Kidney tubule cell (primary cell): ENCODE data around the gene GOLGB1.
"Not testable (repeated sequence)": the region's sequence is repeated elsewhere in the genome, so short reads cannot be mapped to it uniquely, and the experiment has no call there.

ENCODE experiments used
- DNase-seq: peaks from one replicate; pipeline ENCODE4 v3.0.0-alpha.2; 2018; ENCODE audit warnings: low spot score

GOLGB1 gene

DNA sequence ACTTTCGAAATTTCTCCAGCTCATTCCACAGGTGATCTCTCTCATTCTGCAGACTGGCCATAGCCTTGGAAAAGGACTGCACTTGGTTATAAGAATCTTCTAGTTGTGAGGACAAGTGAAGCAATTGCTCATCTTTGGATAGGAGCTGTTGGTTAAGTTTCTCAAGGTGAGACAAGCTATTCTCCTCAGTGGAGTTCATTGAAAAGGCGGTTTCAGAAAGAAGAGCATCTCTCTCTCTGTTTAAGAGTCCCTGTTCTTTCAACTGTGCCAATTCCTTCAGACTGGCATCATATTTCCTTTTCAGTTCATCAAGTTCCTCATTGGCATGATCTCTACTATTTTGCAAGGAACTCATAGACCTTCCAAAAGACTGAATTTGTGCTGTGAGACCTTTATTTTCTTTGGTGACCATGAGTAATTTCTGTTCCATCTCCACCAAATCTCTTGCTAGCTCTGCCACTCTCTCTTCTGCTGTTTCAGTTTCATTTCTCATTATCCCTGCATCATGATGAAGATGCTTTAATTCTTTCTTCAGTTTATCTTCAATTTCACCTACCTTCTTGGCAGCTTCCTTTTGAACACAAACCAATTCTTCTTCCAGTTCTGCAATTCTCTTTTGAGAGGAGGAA, 58.6 kb downstream of the GOLGB1 start:
- DNase-seq: no peak

DNA sequence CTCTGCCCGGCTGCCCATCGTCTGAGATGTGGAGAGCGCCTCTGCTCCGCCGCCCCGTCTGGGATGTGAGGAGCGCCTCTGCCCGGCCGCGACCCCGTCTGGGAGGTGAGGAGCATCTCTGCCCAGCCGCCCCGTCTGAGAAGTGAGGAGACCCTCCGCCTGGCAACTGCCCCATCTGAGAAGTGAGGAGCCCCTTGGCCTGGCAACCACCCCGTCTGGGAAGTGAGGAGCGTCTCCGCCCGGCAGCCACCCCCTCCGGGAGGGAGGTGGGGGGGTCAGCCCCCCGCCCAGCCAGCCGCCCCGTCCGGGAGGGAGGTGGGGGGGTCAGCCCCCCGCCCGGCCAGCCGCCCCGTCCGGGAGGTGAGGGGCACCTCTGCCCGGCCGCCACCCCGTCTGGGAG, 60.8 kb downstream of the GOLGB1 start:
- not testable (repeated sequence) for DNase-seq

DNA sequence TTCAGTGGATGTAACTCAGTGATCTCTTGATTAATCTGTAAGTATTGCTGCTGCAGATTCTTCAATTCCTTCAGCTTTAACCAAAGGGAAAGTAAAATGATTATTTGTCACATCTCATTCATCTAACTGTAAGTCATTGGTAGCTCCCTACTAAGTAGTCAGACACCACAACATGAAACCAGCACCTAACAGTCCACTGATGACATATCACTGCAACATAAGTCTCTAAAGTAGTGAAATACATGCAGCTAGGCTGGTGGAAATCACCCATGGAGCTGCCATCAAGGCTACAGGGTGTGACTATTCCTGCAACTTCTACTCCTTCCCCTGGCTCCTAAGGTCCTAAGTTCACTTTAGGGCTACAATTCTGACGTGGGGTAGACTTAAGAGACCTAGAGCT, 67.7 kb downstream of the GOLGB1 start:
- no peak for DNase-seq

DNA sequence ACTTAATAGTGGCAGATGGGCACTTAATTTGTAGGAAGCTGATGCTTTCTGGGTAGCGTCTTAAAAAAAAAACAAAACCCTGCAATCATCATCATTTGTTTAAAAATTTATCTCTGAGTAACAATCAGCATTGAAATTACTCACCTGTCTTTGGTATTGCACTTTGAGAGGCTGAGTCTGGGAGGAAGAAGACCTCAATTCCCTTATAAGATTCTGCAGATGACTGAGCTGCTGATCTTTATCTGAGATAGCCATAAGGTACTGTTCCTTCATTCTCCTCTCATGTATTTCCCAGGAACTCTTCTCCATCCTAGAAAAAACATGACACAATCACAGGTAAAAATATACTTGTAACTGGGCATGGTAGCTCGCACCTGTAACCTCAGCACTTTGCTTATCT, 72.4 kb downstream of the GOLGB1 start:
- DNase-seq: no peak

DNA sequence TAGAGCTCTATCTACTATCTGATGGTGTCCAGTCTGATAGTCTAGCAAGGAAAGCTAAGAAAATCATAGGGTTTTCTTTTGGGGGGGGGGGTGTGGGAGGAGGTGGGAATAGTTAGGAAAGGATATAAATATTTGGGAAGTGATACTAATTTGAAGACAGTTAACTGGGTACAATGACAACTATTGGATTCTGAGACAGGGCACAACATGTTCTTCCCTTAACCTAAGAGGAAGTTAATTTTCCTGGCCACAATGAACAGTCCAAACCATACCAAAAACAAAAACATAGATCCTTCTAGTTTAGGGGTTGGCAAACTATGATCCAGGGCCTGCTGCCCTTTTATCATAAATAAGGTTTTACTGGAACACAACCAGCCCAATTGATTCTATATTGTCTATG, 78.9 kb downstream of the GOLGB1 start:
- no peak for DNase-seq

DNA sequence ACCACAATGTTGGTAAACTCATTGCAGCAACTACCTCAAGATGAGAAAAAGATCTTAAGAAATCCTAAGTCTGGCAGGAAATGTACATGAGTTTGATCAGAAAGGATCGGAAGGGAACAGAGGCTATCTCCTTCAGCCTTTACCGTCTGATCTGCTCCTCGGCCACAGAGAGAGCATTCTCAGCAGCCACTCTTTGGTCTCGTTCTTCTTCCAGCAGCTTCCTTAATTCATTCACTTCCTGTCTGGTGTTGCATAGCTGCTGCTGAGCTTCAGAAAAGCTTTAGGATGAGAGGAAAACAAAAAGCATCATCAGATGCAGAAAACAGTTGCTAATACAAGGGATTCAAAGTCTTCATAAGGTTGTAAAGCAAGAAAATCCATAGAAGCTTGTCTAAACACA, 82.2 kb downstream of the GOLGB1 start:
- DNase-seq: no peak

DNA sequence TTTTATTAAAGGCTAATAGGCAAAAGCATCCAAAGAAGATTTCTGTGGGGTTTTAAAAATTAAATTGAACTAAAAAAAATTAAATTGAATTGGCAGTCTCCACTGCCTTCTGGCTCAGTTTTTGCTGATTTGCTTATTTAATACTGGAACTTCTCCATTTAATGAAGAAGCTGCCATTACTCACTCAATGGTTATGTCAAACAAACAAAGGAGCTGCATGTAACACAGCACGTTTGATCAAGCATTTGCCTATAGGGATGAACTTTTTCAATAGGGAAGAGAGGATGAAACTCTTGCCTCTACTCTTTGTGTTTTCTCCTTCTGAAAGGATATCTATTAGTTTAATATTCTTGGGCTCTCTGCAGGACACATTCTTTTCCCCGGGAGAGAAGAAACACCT, 84.1 kb downstream of the GOLGB1 start:
- no peak for DNase-seq

DNA sequence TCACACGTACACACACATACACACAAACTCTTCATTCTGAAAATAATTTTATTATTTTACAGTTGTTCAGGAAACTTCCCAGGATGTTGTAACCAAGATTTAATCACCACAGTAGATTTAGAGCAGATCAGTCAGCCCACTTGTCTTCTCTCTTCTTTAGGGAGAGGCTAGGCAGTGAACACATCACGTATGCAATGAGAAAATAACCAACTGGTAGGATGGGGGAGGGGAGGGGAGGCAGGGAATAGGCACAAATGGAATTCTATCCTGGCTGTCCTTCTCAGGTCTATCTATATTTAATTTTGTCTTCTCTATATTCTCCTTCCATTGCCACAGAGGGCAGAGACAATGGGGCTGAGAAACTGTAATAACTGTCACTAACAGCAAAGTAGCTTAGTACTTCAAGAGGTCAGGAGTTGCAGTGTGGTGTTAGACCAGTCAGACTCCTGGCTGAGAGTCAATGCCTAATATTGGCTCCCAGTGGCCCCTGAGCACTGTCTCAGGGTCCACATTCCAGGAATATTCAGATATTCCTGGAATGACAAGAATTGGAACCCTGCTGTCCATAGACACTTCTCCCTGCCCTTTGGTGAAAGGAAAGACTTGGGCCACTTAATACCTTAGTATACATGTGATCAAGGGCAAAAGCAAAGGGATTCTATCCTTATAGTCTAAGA, 86.2 kb downstream of the GOLGB1 start:
- no peak for DNase-seq

DNA sequence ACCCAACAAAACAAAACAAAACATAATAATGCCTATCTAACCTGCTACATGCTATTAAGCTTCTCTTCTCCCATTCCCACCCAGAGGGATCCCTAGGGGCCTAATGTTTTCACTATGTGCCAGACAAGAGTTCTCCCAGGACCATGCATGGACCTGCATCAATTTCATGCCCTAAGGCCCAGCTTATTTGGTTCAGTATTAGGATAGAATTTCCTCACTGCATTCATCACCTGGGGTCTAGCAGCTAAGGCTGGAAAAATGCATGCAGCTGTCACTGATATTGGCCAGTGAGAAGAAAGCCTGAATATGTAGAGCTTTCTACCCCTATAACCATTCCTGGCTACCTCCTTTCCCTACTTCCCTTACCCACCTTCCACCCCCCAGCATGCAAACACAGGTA, 86.8 kb downstream of the GOLGB1 start:
- DNase-seq: no peak

DNA sequence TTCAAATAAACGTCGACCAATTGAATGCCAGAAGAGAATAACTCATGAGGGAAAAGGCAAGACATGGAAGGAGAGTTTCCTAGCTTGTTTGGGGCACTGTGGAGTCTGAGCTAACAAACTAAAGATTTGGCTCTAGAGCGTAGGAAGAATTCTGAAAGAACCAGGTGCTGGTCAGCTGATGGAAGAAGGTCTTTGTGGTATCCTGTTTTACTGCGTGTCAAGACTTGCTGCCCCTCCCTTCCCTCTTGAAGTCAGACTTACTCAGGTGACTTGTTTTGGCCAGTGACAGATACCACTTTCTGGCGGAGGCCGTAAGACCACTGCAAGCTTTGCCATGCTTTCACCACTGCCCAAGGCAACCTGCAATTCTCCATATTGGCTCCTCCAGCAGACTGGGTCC, 88.2 kb downstream of the GOLGB1 start:
- no peak for DNase-seq

DNA sequence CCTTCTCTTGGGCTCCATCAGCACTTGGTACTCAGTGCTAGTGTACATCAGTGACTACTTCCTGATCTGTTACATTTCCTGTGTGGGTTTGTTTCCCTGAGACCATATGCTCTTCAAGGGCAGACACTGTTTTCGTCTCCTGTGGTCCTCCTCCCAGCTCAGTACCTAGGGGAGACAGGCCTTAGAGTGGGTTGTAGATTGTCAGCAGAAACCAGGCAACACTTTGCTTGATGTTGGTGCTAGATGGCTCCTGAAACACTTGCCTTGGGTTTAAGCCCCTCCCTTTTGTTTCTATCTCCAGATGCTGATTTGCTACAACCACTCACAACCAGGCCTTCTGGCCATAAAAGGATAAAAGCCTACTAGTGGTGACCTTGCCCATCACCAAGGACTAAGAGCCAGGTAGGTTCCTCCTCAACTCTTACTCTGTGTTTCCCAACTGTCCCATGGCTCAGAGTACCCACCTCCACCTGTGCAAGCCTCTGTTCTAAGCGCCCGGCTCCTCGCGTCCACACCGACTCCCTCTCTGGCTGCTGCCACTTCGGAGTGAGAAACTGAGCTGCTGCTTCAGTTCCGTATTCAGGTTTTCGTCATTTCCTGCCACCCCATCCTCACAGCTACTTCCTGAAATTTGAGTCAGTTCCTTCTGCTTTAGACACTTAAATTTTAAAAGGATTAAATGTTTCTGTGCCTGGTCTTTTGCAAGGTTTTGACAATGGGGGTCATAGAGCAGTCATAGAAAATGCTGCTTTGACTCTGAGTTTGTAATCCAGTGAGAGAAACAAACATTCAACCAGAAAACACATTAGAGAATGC, 89.0 kb downstream of the GOLGB1 start, which contains the start of gene HCLS1:
Gene HCLS1, minus strand, starts transcription at position 548 of the 816 bp plus-strand sequence. CDS start 2,556 bp downstream, outside the sequence.
- DNase-seq: no peak

DNA sequence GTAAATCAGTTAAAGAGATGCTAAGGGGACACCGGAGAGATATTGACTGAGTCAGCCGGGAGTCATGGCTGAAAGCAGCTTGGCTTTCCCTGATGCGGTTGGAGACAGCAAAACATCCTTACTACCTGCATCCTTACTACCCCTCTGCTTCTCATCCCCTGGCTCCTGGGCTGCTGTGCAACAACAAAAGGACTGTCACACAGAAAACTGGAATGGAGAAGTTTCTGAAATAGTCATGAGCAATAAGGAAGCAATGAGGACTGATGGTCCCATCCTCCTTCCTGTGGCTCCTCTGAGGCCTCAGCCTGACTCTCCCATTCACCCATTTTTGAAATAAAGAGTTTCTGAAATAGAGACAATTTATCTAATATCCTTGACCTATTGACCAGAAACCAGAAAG, 90.0 kb downstream of the GOLGB1 start:
- DNase-seq: no peak

DNA sequence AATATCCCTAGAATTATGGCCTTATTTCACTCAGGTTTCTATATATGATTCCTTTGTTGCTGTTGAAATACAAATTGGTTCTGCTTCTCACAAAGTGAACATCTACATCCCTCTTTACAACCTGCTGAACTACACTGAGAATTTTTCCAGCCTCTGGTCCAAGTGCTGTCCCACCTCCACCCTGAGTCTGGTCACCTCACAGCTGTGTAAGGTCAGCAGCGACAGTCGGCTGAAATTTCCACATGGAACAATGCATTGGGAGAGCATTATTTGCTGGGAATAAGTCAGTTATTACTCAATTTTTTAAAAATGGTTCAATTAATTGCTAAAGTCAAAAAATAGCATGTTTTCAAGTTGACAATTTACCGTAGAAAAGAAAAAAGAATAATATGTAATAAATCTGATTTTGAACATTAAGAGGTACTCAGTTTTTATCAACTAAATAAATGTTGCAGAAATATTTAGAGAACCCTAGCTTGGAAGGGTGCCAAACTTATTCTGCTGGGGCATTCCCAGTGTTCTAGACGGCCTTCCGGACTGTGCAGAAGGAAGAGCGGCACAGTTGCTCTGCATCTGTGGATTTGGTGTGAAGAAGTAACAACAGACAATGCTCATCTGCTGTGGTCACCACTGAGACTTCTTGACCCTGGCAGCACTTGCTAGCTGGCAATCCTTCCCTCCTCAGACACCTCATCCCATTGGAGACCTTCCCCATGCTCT, 90.7 kb downstream of the GOLGB1 start:
- no peak for DNase-seq

DNA sequence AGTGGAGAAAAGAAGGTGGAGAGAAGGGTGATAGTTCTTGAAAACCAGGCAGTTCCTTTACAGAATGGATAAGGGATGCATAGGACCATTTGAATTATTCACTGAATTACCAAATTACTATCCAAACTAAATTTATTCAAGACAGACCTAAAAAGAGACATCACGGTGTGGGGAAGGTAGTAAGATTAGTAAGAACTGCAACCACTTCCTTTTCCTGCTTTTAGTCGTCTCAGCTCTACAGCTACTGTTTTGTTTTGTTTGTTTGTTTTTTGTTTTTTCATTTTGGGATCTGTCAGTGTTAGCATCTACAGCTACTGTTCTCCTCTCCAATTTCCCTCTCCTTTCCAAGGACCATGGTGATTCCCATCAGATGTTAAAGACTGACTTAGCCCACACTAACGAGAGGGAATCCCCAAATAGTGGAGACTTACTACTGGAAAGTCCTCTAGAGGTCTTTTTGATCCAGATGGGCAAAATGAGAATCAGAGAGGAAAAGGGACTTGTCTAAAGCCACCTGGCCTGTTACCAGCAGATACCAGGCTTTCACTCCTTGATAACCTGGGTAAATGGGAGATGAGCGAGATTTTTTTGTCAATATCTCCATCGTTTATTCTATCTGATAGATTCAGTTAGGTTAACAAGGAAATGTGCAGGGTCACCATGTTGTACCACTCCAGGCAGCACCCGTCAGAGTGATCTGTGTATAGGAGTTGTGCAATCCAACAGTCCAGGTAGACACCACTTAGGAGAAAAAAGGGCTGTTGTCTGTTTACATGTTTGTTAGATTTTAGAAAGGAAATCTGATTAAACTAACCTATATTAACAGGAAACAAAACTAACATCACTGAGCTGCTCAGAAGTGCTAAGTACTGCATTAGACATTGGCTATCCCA, 94.8 kb downstream of the GOLGB1 start:
- no peak for DNase-seq

DNA sequence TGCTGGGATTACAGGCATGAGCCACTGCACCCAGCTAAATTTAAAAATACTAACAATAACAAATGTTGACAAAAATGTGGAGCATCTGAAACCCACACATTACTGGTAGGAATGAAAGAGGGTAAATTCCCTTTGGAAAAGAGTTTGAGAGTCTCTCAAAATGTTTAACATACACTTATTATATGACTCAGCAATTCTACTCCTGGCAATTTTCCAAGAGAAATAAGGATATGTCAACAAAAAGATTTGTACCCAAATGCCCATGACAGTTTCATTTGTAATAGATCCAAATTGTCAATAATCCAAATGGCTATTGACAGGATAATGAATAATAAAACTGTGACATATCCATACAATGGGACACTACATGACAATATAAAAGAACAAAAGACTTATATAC, 97.9 kb downstream of the GOLGB1 start:
- peak; percentile 25 for DNase-seq

DNA sequence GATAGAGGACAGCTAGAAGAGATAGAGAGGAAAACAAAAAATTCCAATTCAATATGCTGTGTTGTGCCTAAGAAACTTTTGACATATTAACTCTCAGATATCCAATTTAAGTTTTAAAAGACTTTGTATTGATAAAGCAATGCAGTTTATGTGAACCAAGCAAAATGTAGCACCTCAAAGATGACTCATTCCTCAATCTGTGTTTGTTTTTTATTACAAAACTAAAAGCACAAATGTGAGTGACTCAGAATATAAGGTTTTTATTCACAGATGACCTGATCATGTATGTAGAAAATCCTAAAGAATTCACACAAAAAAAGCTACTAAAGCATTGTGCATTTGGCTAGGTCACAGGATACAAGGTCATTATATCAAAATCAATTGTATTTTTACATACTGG, 99.9 kb downstream of the GOLGB1 start:
- DNase-seq: no peak

DNA sequence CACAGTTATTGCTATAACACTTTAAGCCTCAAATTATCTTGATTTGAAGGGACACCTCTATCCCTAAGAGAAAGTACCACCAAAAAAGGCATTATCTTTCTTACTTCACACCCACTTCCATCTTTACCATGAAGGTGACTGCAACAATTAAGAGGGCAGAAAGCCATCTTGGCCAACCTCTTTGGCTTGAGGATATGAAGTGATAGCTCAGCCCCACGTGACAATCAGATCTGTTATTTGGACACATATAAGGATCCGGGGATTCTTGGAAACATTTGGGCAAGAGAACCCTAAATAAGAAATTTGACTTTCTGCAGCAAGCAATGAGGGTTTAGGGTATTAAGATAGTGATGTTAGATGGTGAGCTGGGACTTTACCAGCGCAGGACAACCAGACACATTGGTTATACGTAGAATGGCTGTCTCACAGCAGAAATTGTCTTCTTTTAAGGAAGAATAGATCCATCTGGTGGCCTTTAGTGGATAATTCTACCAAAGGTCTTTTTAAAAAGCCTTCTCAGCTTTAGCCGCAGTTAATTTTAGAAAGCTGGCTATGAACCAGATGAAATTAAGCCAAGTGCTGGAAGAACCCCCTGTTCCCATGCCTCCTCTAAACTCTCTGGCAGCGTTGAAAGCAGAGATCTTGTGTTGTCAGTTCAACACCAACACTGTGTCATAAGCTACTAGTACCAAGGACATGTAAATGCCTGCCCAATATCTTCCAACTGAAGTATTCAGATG, 101.2 kb downstream of the GOLGB1 start:
- no peak for DNase-seq

DNA sequence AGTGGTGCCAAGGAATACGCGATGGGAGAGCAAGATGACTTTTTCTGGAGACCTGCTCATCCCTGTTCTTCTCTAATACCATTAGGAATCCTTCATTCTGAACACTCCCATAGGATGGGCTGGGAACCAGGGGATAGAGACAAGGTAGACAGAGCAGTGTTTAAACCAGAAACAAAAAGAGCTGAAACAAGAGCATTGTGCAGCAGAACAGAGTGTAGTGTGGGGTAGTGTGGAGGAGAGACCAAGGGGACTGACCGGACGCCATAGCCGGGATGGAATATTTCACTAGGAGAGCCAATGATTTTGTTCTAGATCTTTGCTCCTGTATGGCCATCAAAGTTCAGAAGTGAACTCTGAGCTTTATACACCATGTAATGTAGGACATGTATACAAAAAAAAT, 104.5 kb downstream of the GOLGB1 start:
- no peak for DNase-seq

DNA sequence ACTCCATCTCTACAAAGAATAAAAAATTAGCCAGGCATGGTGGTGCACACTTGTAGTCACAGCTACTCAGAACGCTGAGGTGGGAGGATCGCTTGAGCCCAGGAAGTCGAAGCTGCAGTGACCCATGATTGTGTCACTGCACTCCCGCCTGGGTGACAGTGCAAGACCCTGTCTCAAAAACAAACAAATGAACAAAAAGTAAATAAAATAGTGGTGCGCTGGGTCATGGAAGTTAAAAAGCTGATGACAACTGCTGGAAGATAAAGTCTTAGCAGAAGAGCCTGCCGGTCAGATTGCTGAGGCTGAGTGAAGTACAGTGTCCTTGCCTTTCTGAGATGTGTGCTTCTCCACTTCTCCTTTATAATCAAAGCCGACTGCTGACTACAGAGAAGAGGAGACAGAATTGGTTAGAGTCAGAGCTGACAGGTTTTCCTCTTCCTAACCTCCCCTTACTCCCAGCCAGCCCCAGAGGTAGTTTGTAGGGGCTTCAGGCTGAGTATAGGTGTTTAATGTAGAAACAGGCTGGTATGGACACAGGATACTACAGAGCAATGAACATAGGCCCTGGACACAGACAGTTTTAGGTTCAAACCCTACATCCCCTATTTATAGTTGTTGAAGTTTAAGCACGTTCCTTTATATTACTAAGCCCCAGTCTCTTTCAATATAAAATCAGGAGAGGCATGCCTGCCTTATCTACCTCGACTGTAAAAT, 106.8 kb downstream of the GOLGB1 start:
- DNase-seq: no peak

DNA sequence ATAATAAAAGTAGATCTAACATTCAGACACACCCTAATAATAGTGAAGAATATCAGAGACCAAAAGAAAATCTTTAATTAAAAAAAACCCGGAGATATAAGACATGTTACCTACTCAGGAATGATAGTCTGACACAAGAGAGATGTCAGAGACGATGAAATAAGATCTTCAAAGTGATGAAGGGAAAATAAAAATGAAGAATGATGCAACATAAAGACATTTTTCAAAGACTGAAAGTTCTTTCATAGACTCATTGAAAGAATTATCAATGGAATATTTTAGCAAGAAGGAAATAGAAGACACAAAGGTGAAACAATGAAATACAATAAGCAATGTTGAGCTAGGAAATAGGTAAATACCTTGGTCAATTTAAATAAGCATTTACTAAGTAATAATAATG, 108.4 kb downstream of the GOLGB1 start:
- DNase-seq: no peak
